HEK293 (cell line): ENCODE results near the gene SPON1.

Experiments used
- CTCF ChIA-PET: fragments of 350-600 bp; formaldehyde crosslinking; extraction: SDS; loops from one replicate; lab custom pipeline; 2021; ENCODE audit warnings: antibody characterized with exemption; lab: Yijun Ruan, JAX
- POLR2A ChIA-PET: fragments of 300-600 bp; formaldehyde crosslinking; extraction: SDS; loops from one replicate; lab custom pipeline; 2020; ENCODE audit warnings: antibody characterized with exemption, inconsistent platforms; lab: Yijun Ruan, JAX
- H3K27ac ChIP-seq: fragments of 200-500 bp; sonication (Bioruptor generic); 2 replicates; pipeline ENCODE4 v1.5.1; 2014; ENCODE audit warnings: low read depth, low read length, control low read depth, inconsistent platforms; ENCODE audit errors: extremely low read depth
- H3K36me3 ChIP-seq, 2 experiments: fragments of 200-500 bp in 1 of 2; sonication (Bioruptor generic) in 1 of 2; 1 replicate in 1 of 2; 2 replicates in 1 of 2; pipeline ENCODE4 v1.5.1; 2014 to 2017; ENCODE audit warnings: inconsistent platforms in 2 of 2, low read length in 2 of 2; ENCODE audit not compliant: control insufficient read depth in 2 of 2, insufficient read depth in 1 of 2
- H3K4me1 ChIP-seq: fragments of 200-500 bp; sonication (Bioruptor generic); 2 replicates; pipeline ENCODE4 v1.5.1; 2014; ENCODE audit warnings: mild to moderate bottlenecking, low read length, inconsistent platforms; ENCODE audit not compliant: control insufficient read depth, insufficient read depth
- H3K4me3 ChIP-seq: 2 replicates; pipeline ENCODE4 v1.5.1; 2011; ENCODE audit warnings: low read depth, mild to moderate bottlenecking, control low read depth, low read length, moderate library complexity
- H3K9me3 ChIP-seq: fragments of 200-500 bp; sonication (Bioruptor generic); 2 replicates; pipeline ENCODE4 v1.5.1; 2014; ENCODE audit warnings: low read depth, low read length, inconsistent platforms; ENCODE audit not compliant: control insufficient read depth, insufficient read depth
- FEZF1 ChIP-seq: fragments of 450-650 bp; formaldehyde crosslinking; IDR thresholded peaks from 2 replicates; pipeline ENCODE4 v1.5.1; 2016; ENCODE audit warnings: missing biosample characterization, missing genetic modification characterization
- KLF1 ChIP-seq: fragments of 450-650 bp; formaldehyde crosslinking; IDR thresholded peaks from 2 replicates; pipeline ENCODE4 v1.5.1; 2016; ENCODE audit warnings: missing biosample characterization, missing genetic modification characterization
- KLF7 ChIP-seq: fragments of 450-650 bp; formaldehyde crosslinking; IDR thresholded peaks from 2 replicates; pipeline ENCODE4 v1.5.1; 2016; ENCODE audit warnings: missing biosample characterization, missing genetic modification characterization, borderline replicate concordance
- RBAK ChIP-seq: fragments of 450-650 bp; formaldehyde crosslinking; IDR thresholded peaks from 2 replicates; pipeline ENCODE4 v1.5.1; 2016; ENCODE audit warnings: missing biosample characterization, missing genetic modification characterization
- SP3 ChIP-seq: fragments of 450-650 bp; formaldehyde crosslinking; IDR thresholded peaks from 2 replicates; pipeline ENCODE4 v1.5.1; 2016; ENCODE audit warnings: missing biosample characterization, missing genetic modification characterization
- ZFP69B ChIP-seq: fragments of 450-650 bp; formaldehyde crosslinking; IDR thresholded peaks from 2 replicates; pipeline ENCODE4 v1.5.1; 2016; ENCODE audit warnings: missing biosample characterization, missing genetic modification characterization
- ZNF223 ChIP-seq: fragments of 450-650 bp; formaldehyde crosslinking; IDR thresholded peaks from 2 replicates; pipeline ENCODE4 v1.5.1; 2016; ENCODE audit warnings: missing biosample characterization, missing genetic modification characterization
- ZNF292 ChIP-seq: fragments of 450-650 bp; formaldehyde crosslinking; IDR thresholded peaks from 2 replicates; pipeline ENCODE4 v1.5.1; 2016; ENCODE audit warnings: low read depth, missing biosample characterization, missing genetic modification characterization, borderline replicate concordance
- ZNF433 ChIP-seq: fragments of 450-650 bp; formaldehyde crosslinking; IDR thresholded peaks from 2 replicates; pipeline ENCODE4 v1.5.1; 2016; ENCODE audit warnings: missing biosample characterization, missing genetic modification characterization, low read depth
- ZNF549 ChIP-seq: fragments of 450-650 bp; IDR thresholded peaks from 2 replicates; pipeline ENCODE4 v1.5.1; 2018; ENCODE audit warnings: missing biosample characterization, missing genetic modification characterization, mild to moderate bottlenecking, inconsistent platforms, moderate library complexity
- ZNF561 ChIP-seq: fragments of 450-650 bp; IDR thresholded peaks from 2 replicates; pipeline ENCODE4 v1.5.1; 2018; ENCODE audit warnings: missing biosample characterization, missing genetic modification characterization, borderline replicate concordance
- ZNF747 ChIP-seq: fragments of 450-650 bp; formaldehyde crosslinking; IDR thresholded peaks from 2 replicates; pipeline ENCODE4 v1.5.1; 2016; ENCODE audit warnings: missing biosample characterization, missing genetic modification characterization
- ZSCAN16 ChIP-seq: fragments of 450-650 bp; formaldehyde crosslinking; IDR thresholded peaks from 2 replicates; pipeline ENCODE4 v1.5.1; 2016; ENCODE audit warnings: missing biosample characterization, missing genetic modification characterization
- TF ChIP-seq, protein P1 (sequence below): fragments of 450-650 bp; formaldehyde crosslinking; optimal IDR thresholded peaks from 2 replicates; pipeline ENCODE3; 2016; ENCODE audit warnings: missing biosample characterization, mild to moderate bottlenecking, missing genetic modification characterization
- TF ChIP-seq, protein P2 (sequence below): fragments of 450-650 bp; formaldehyde crosslinking; IDR thresholded peaks from 2 replicates; pipeline ENCODE4 v1.5.1; 2017; ENCODE audit warnings: missing biosample characterization, missing genetic modification characterization
- TF ChIP-seq, protein P3 (sequence below): fragments of 450-650 bp; formaldehyde crosslinking; IDR thresholded peaks from 2 replicates; pipeline ENCODE4 v1.5.1; 2016; ENCODE audit warnings: missing biosample characterization, missing genetic modification characterization
- TF ChIP-seq, protein P4 (sequence below): fragments of 450-650 bp; formaldehyde crosslinking; IDR thresholded peaks from 2 replicates; pipeline ENCODE4 v1.5.1; 2016; ENCODE audit warnings: missing biosample characterization, missing genetic modification characterization
- TF ChIP-seq, protein P5 (sequence below): fragments of 450-650 bp; formaldehyde crosslinking; IDR thresholded peaks from 2 replicates; pipeline ENCODE4 v1.5.1; 2016; ENCODE audit warnings: missing biosample characterization, missing genetic modification characterization
- TF ChIP-seq, protein P6 (sequence below): fragments of 450-650 bp; formaldehyde crosslinking; IDR thresholded peaks from 2 replicates; pipeline ENCODE4 v1.5.1; 2016; ENCODE audit warnings: missing biosample characterization, missing genetic modification characterization

The SPON1 gene

DNA sequence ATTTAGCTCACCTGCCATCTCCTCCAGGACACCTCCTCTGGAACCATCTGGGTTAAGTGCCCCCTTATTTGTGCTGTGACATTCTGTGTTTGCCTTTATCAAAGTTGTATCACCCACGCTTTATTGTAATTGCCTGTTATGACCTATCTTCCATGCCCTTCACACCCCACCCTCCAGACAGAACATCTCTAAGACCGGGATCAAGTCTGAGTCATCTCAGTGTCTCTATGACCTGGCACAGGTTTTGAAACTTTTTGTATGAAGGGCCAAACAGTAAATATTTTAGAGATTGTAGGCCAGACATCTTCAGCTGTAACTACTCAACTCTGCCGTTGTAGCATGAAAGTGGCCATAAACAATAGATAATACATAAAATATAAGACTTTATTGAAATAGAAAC lies 161.8 kb downstream of the SPON1 start:
- H3K27ac ChIP-seq = no peak overlapping the region
- TF ChIP-seq KLF7 (tag by site-specific recombination) (no peak), ZNF747 (tag by site-specific recombination) (no peak), ZNF549 (no peak), ZNF292 (no peak), FEZF1 (tag by site-specific recombination) (no peak), ZFP69B (tag by site-specific recombination) (no peak)
- TF ChIP-seq, protein P1, sequence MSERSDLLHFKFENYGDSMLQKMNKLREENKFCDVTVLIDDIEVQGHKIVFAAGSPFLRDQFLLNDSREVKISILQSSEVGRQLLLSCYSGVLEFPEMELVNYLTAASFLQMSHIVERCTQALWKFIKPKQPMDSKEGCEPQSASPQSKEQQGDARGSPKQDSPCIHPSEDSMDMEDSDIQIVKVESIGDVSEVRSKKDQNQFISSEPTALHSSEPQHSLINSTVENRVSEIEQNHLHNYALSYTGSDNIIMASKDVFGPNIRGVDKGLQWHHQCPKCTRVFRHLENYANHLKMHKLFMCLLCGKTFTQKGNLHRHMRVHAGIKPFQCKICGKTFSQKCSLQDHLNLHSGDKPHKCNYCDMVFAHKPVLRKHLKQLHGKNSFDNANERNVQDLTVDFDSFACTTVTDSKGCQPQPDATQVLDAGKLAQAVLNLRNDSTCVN (tag by site-specific recombination) = no peak
- TF ChIP-seq, all 188 proteins: peak for 0
- no peaks in the 10 kb centered on the region for H3K9me3 ChIP-seq
- H3K4me3 ChIP-seq = no peak overlapping the region
- no peaks in the 10 kb centered on the region for H3K36me3 ChIP-seq
- H3K4me1 ChIP-seq = no peaks in the 10 kb centered on the region
- CTCF ChIA-PET = interaction anchor here (0.6 kb wide), 1 partner anchor 123 kb away, joined by 3 read pairs; no protein-coding TSS in a partner anchor
- POLR2A ChIA-PET = no interaction called here

DNA sequence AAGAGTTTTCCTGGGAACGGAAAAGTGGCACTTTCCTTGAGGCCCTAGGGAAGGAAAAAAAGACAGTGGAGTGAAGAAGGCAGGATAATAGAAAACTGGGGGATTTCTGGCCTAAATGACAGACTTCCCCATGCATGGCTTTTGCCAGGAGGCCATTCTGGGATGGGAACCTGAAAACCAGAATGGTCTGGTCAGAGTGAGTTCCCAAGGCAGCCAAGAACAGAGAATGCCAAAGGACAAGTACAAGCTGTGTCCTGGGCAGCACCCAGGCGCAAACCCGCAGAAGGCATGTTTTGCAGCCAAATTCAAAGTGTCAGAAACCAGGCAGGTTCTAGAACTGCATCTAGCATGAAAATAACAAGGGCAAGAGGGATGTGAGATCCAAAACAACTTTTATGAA lies 162.4 kb downstream of the SPON1 start:
- no peak overlapping the region for H3K4me3 ChIP-seq
- CTCF ChIA-PET = no interaction called here
- H3K9me3 ChIP-seq = no peaks in the 10 kb centered on the region
- H3K4me1 ChIP-seq = no peaks in the 10 kb centered on the region
- no peaks in the 10 kb centered on the region for H3K36me3 ChIP-seq
- POLR2A ChIA-PET = no interaction called here
- TF ChIP-seq, protein P2, sequence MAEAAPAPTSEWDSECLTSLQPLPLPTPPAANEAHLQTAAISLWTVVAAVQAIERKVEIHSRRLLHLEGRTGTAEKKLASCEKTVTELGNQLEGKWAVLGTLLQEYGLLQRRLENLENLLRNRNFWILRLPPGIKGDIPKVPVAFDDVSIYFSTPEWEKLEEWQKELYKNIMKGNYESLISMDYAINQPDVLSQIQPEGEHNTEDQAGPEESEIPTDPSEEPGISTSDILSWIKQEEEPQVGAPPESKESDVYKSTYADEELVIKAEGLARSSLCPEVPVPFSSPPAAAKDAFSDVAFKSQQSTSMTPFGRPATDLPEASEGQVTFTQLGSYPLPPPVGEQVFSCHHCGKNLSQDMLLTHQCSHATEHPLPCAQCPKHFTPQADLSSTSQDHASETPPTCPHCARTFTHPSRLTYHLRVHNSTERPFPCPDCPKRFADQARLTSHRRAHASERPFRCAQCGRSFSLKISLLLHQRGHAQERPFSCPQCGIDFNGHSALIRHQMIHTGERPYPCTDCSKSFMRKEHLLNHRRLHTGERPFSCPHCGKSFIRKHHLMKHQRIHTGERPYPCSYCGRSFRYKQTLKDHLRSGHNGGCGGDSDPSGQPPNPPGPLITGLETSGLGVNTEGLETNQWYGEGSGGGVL (tag by site-specific recombination) = no peak
- TF ChIP-seq, protein P3, sequence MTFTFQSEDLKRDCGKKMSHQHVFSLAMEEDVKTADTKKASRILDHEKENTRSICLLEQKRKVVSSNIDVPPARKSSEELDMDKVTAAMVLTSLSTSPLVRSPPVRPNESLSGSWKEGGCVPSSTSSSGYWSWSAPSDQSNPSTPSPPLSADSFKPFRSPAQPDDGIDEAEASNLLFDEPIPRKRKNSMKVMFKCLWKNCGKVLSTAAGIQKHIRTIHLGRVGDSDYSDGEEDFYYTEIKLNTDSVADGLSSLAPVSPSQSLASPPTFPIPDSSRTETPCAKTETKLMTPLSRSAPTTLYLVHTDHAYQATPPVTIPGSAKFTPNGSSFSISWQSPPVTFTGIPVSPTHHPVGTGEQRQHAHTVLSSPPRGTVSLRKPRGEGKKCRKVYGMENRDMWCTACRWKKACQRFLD (tag by site-specific recombination) = no peak
- TF ChIP-seq ZNF433 (tag by site-specific recombination) = no peak
- H3K27ac ChIP-seq = no peak overlapping the region

DNA sequence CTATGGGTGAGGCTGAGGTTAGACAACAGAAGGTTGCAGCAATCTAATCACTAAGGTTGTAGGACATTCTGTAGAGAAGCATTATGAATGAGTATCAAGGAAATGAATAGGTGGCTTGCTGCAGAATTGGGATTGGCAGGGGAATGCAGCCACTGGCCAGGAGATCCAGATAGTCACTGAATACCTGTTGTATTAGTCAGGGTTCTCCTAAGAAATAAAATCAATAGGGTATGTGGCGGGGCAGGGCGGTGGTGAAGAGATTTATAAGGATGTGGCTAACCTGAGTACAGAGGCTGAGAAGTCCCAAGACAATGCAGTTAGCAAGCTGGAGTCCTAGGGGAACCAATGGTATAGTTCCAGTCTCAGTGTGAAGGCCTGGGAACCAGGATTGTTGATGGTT lies 163.0 kb downstream of the SPON1 start:
- POLR2A ChIA-PET = no interaction called here
- Histone ChIP-seq H3K27ac (no peak overlapping the region), H3K36me3 (no peaks in the 10 kb centered on the region), H3K9me3 (no peaks in the 10 kb centered on the region), H3K4me3 (no peak overlapping the region), H3K4me1 (no peaks in the 10 kb centered on the region)
- CTCF ChIA-PET = no interaction called here
- no peak for TF ChIP-seq SP3 (tag by site-specific recombination)
- no peak for TF ChIP-seq KLF1
- no peak for TF ChIP-seq RBAK
- TF ChIP-seq, protein P4, sequence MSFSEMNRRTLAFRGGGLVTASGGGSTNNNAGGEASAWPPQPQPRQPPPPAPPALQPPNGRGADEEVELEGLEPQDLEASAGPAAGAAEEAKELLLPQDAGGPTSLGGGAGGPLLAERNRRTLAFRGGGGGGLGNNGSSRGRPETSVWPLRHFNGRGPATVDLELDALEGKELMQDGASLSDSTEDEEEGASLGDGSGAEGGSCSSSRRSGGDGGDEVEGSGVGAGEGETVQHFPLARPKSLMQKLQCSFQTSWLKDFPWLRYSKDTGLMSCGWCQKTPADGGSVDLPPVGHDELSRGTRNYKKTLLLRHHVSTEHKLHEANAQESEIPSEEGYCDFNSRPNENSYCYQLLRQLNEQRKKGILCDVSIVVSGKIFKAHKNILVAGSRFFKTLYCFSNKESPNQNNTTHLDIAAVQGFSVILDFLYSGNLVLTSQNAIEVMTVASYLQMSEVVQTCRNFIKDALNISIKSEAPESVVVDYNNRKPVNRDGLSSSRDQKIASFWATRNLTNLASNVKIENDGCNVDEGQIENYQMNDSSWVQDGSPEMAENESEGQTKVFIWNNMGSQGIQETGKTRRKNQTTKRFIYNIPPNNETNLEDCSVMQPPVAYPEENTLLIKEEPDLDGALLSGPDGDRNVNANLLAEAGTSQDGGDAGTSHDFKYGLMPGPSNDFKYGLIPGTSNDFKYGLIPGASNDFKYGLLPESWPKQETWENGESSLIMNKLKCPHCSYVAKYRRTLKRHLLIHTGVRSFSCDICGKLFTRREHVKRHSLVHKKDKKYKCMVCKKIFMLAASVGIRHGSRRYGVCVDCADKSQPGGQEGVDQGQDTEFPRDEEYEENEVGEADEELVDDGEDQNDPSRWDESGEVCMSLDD (tag by site-specific recombination) = no peak
- TF ChIP-seq, protein P5, sequence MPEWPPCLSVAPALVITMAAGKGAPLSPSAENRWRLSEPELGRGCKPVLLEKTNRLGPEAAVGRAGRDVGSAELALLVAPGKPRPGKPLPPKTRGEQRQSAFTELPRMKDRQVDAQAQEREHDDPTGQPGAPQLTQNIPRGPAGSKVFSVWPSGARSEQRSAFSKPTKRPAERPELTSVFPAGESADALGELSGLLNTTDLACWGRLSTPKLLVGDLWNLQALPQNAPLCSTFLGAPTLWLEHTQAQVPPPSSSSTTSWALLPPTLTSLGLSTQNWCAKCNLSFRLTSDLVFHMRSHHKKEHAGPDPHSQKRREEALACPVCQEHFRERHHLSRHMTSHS (tag by site-specific recombination) = no peak
- TF ChIP-seq ZSCAN16 (tag by site-specific recombination) = no peak
- TF ChIP-seq ZNF561 (tag by site-specific recombination) = no peak
- TF ChIP-seq, protein P6, sequence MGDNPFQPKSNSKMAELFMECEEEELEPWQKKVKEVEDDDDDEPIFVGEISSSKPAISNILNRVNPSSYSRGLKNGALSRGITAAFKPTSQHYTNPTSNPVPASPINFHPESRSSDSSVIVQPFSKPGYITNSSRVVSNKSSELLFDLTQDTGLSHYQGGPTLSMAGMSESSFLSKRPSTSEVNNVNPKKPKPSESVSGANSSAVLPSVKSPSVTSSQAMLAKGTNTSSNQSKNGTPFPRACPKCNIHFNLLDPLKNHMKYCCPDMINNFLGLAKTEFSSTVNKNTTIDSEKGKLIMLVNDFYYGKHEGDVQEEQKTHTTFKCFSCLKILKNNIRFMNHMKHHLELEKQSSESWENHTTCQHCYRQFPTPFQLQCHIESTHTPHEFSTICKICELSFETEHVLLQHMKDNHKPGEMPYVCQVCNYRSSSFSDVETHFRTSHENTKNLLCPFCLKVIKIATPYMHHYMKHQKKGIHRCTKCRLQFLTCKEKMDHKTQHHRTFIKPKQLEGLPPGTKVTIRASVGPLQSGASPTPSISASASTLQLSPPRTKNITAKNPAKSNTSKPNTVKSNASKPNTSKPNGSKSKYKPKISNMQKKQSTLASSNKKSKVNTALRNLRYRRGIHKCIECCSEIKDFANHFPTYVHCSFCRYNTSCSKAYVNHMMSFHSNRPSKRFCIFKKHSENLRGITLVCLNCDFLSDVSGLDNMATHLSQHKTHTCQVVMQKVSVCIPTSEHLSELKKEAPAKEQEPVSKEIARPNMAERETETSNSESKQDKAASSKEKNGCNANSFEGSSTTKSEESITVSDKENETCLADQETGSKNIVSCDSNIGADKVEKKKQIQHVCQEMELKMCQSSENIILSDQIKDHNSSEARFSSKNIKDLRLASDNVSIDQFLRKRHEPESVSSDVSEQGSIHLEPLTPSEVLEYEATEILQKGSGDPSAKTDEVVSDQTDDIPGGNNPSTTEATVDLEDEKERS = no peak
- TF ChIP-seq ZNF223 (tag by site-specific recombination) = no peak
